GM12865 (cell line): ENCODE data around the gene RMND5A.

Experiments used
- DNase-seq: peaks from one replicate; pipeline ENCODE4 v3.0.0; 2010; ENCODE audit warnings: low read depth
- H3K4me3 ChIP-seq: 2 replicates; pipeline ENCODE4 v1.5.1; 2011; ENCODE audit warnings: mild to moderate bottlenecking, low read depth, low read length, control low read depth
- CTCF ChIP-seq: IDR thresholded peaks from 2 replicates; pipeline ENCODE4 v1.5.1; 2011; ENCODE audit warnings: low read length, control low read depth, low read depth, inconsistent platforms; ENCODE audit not compliant: insufficient read depth; ENCODE audit errors: missing control alignments

The RMND5A gene

GRCh38 chr2:86800856-86801567 is 80.9 kb downstream of the RMND5A start:
- no peak for TF ChIP-seq CTCF
- no peak for DNase-seq
- no peak overlapping the region for H3K4me3 ChIP-seq

GRCh38 chr2:86806059-86806857 is 86.2 kb downstream of the RMND5A start:
- no peak for TF ChIP-seq CTCF
- no peak overlapping the region for H3K4me3 ChIP-seq
- DNase-seq: no peak

- DNase-seq: no peak
- H3K4me3 ChIP-seq: no peak overlapping the region; the same call in 1 of the 2 replicates
- TF ChIP-seq CTCF: no peak
Measured at GRCh38 chr2:86807133-86807467, 87.0 kb downstream of the RMND5A start.

GRCh38 chr2:86807468-86808275 is 87.6 kb downstream of the RMND5A start:
- TF ChIP-seq CTCF: no peak
- peak overlapping the region; percentile 26 for H3K4me3 ChIP-seq
- peak; percentile 32 for DNase-seq

- DNase-seq: peak; percentile 90
- H3K4me3 ChIP-seq: no peak overlapping the region; the same call in 1 of the 2 replicates
- TF ChIP-seq CTCF: peak; percentile 86
Measured at GRCh38 chr2:86808315-86809161, 88.4 kb downstream of the RMND5A start.

- no peak for TF ChIP-seq CTCF
- no peak overlapping the region for H3K4me3 ChIP-seq
- no peak for DNase-seq
Measured at GRCh38 chr2:86809481-86810121, 89.5 kb downstream of the RMND5A start.
